Fibroblast of the aortic adventitia (primary cell): Measurements from ENCODE around the gene NKX2-4. TPM values are rescaled to one million over a fixed set of nuclear protein-coding genes. Genes with fewer than 3 reads are reported as not detected.

ENCODE experiments used
- DNase-seq: peaks from one replicate; pipeline ENCODE4 v3.0.0-alpha.2; 2010; ENCODE audit warnings: low read depth
- H3K4me3 ChIP-seq: 2 replicates; pipeline ENCODE4 v1.5.1; 2011; ENCODE audit warnings: low read depth, mild to moderate bottlenecking, control low read depth, low read length, moderate library complexity
- CTCF ChIP-seq: IDR thresholded peaks from 2 replicates; pipeline ENCODE4 v1.5.1; 2011; ENCODE audit warnings: mild to moderate bottlenecking, low read length, control low read depth, inconsistent platforms; ENCODE audit not compliant: insufficient read depth
- total RNA-seq: library from RNA; depleted of rRNA; stranded (reverse); fragments of >200 nt; gene quantifications from 2 replicates; pipeline ENCODE4 v1.2.3, GENCODE V29; 2012; ENCODE audit warnings: low replicate concordance

The NKX2-4 gene
- total RNA-seq, 1 donor = not detected

GRCh38 chr20:21393816-21394519 is 3.4 kb downstream of the NKX2-4 start:
- TF ChIP-seq CTCF = no peak
- H3K4me3 ChIP-seq = no peak overlapping the region
- DNase-seq = no peak

- no peak for TF ChIP-seq CTCF
- no peak for DNase-seq
- no peak overlapping the region for H3K4me3 ChIP-seq
These were observed 4.2 kb downstream of the NKX2-4 start for GRCh38 chr20:21393166-21393565.

DNA sequence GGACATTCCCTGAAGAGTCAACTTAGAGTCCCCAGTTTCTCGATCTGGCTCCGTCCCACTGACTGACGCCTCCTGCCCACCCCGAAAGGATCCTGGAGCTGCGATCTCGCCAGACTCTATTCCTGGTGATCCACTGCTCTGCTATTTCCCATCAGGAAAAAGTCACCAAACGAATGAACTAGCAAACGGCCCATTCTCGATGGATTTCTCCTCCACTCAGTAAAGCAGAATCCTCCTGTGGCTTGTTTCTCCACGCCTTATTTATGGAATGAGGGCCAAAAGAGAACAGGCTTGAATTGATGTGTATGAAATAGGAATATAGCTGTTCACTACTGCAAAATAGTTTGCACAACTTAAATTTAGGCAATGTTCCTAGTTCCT is 5.4 kb downstream of the NKX2-4 start:
- no peak for TF ChIP-seq CTCF
- no peak overlapping the region for H3K4me3 ChIP-seq
- DNase-seq = no peak

GRCh38 chr20:21391185-21391971 is 5.9 kb downstream of the NKX2-4 start:
- H3K4me3 ChIP-seq = no peak overlapping the region
- TF ChIP-seq CTCF = no peak
- DNase-seq = no peak

DNA sequence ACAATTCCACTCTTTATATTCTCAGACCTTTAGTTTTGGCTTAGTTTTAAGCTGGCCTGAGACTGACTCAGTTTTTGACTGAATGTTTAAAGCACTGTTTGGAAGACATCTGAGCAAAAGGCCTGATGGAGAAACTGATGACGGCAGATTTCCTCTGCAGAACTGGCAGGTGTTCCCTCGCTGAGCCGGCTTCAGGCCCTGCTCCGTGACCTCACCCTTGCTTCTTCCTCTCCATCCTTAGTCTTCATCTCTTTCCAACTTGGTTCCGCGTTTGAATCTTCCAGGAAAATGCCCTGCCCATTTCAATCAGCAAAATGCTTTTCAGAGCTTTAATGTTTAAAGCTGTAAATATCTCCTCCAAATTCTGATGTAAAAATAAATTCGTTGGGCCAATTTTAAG is 6.6 kb downstream of the NKX2-4 start:
- no peak for DNase-seq
- TF ChIP-seq CTCF = no peak
- H3K4me3 ChIP-seq = no peak overlapping the region

DNA sequence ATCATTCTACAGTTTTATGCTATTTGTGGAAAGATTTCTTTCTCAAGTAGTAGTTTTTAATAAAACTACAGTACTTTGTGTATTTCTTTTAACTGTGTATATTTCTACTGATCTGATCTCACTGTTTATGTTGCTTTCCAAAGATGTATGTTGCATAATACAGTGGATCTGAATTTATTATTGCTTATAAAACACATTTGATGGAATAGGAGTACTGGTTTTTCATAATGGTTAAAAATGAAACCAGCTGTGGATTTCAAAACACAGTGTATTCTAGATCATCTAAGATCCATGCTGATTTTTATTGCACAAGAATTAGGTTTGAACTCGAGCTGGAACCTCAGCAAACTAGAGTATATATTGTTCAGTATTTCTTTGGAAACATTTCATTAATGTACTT is 8.0 kb downstream of the NKX2-4 start:
- no peak for TF ChIP-seq CTCF
- no peak for DNase-seq
- no peak overlapping the region for H3K4me3 ChIP-seq
